Peyer's patch (tissue), 4 donors: ENCODE data around the gene UTP11. TPM values are rescaled to one million over a fixed set of nuclear protein-coding genes. Genes with fewer than 3 reads are reported as not detected.

Experiments used
- DNase-seq, 3 donors: peaks; one replicate each; pipeline ENCODE4 v3.0.0-alpha.2; 2017 to 2019
- H3K27ac ChIP-seq, 4 donors: fragments of 200-600 bp; sonication (generic); one replicate each; pipeline ENCODE4 v1.5.1; 2016 to 2019
- H3K27me3 ChIP-seq, 2 donors: fragments of 200-600 bp; sonication (generic); one replicate each; pipeline ENCODE4 v1.5.1; 2019
- H3K36me3 ChIP-seq, 3 donors: fragments of 200-600 bp; sonication (generic); one replicate each; pipeline ENCODE4 v1.5.1; 2016 to 2019
- H3K4me1 ChIP-seq, 4 donors: fragments of 200-600 bp; sonication (generic); one replicate each; pipeline ENCODE4 v1.5.1; 2016 to 2019
- H3K4me3 ChIP-seq, 4 donors: fragments of 200-600 bp; sonication (generic); 1 replicate in 3 of 4; 2 replicates in 1 of 4; pipeline ENCODE4 v1.5.1; 2016 to 2019; ENCODE audit warnings: mild to moderate bottlenecking in 1 of 4
- H3K9me3 ChIP-seq, 4 donors: fragments of 200-600 bp; sonication (generic); one replicate each; pipeline ENCODE4 v1.5.1; 2016 to 2019; ENCODE audit warnings: mild to moderate bottlenecking in 1 of 4
- POLR2A ChIP-seq, 2 donors: fragments of 450-650 bp; IDR thresholded peaks; one replicate each; pipeline ENCODE4 v1.5.1; 2017; ENCODE audit warnings: antibody characterized with exemption in 2 of 2, mild to moderate bottlenecking in 2 of 2, moderate library complexity in 2 of 2
- total RNA-seq, 4 donors: library from RNA; depleted of rRNA; stranded (reverse); fragments of >200 nt; gene quantifications; one replicate each; pipeline ENCODE4 v1.1.0, GENCODE V29; 2016
- TF ChIP-seq, protein P1 (sequence below), 6 experiments: fragments of 450-650 bp in 4 of 6; fragments of 200-600 bp in 2 of 6; sonication (generic) in 1 of 6; IDR thresholded peaks; one replicate each; pipeline ENCODE4 v1.5.1; 2017 to 2019; ENCODE audit warnings: antibody characterized with exemption in 6 of 6, mild to moderate bottlenecking in 3 of 6, moderate library complexity in 1 of 6

The UTP11 gene
- total RNA-seq, 4 donors from 2014 or later, result 8.9 to 23.1 (median 18.8) TPM

DNA sequence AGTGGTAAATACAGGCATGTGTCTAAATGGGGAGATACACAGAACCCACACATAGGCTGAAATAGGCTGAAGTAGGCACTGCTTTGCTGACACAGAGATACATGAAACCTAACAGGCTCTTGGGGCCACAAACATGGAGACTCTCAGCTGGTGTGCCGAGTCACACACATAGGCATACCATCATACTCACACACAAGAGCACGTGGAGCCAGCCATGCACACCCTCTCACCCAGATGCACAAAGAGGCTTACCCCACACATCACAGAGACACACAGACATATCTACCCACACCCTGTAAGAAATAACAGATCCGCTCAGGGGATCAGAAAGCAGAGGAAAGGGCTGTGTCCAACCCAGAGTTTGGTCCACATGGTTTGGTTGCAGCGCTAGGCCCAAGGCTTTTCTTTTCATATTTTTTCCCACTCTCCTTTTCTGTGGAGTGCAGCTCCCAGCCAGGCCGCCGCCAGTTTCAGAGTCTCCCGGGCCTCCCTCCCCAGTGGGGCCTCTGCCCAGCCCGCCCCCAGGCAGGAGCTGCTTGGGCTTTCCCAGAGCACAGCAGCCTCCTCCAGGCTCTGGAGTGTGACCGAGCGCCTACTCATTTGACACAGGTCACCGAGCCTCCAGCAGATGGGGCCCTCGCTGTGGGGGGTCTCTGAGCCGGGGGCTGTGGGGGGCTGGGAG, 38.0 kb downstream of the UTP11 start:
- TF ChIP-seq, protein P1, sequence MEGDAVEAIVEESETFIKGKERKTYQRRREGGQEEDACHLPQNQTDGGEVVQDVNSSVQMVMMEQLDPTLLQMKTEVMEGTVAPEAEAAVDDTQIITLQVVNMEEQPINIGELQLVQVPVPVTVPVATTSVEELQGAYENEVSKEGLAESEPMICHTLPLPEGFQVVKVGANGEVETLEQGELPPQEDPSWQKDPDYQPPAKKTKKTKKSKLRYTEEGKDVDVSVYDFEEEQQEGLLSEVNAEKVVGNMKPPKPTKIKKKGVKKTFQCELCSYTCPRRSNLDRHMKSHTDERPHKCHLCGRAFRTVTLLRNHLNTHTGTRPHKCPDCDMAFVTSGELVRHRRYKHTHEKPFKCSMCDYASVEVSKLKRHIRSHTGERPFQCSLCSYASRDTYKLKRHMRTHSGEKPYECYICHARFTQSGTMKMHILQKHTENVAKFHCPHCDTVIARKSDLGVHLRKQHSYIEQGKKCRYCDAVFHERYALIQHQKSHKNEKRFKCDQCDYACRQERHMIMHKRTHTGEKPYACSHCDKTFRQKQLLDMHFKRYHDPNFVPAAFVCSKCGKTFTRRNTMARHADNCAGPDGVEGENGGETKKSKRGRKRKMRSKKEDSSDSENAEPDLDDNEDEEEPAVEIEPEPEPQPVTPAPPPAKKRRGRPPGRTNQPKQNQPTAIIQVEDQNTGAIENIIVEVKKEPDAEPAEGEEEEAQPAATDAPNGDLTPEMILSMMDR (IDR thresholded peaks at IDR 0.05), result no peak
- DNase-seq, result no peak
- H3K36me3 ChIP-seq, result no peaks in the 10 kb centered on the region
- peaks cover 2 to 15% of the 10 kb centered on the region in 2 donors for H3K27me3 ChIP-seq
- H3K9me3 ChIP-seq, result no peaks in the 10 kb centered on the region
- no peak overlapping the region for H3K4me3 ChIP-seq
- H3K27ac ChIP-seq, result no peak overlapping the region
- H3K4me1 ChIP-seq, result peaks cover 0 to 17% (median 7%) of the 10 kb centered on the region in 4 donors

DNA sequence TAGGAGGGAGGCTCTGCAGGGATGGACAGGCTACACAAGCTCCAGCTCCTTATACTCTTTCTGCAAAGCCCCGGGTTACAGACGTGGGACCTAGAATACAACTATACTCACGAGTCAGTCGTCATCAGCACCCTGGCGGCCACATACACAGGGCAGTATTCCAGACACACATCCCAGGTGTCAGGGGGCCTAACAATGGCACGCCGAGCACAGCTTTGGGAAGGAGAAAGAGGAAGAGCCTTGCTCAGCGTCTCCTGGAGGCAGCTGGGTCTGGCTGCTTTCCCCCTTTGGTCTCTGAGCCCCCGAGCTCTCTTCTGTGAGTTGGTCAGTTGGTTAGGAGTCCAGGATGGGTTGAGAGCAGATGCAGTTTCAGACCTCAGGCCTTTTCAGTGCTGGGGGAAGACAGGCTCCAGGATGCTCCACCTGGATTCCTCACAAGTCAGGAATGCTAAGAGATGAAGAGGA, 38.6 kb downstream of the UTP11 start:
- TF ChIP-seq, protein P1 (IDR thresholded peaks at IDR 0.05), result no peak
- TF ChIP-seq POLR2A (IDR thresholded peaks at IDR 0.05), result no peak
- no peak overlapping the region for H3K4me3 ChIP-seq
- DNase-seq, result no peak
- H3K4me1 ChIP-seq, result peaks cover 0 to 11% (median 4%) of the 10 kb centered on the region in 4 donors
- H3K36me3 ChIP-seq, result no peaks in the 10 kb centered on the region
- H3K9me3 ChIP-seq, result no peaks in the 10 kb centered on the region
- H3K27me3 ChIP-seq, result peaks cover 0 to 12% of the 10 kb centered on the region in 2 donors
- no peak overlapping the region for H3K27ac ChIP-seq

DNA sequence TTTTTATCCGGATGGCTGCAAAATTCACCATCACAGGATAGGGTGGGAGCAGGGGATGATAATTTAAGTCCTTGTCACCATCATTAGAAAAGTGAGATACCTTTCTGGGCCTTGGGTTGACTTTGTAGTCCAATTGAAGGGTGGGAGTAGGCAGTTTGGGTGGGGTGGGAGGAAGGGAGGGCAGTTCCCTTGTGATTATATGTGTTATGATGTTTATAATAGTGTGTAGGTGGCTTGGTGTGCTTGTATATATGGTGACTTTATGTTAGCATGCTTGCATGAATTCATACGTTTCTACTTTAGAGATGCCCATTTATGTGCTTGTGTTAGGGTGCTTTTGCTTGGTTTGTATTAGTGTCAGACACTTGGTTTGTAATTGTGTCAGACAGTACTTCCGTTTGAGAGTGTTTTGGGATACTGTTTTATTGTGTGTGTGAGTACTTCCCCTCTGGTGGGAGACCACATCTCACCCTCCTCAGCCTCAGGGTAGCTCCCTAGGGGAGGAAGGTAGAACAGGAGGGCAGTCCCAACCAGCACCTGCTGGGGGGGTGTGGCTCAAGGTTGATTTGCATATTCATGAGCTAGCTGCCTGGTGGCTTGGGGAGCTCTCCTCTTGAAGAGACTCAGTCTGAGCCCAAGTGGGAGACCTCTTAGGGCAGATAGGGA, 40.3 kb downstream of the UTP11 start:
- no peak overlapping the region for H3K4me3 ChIP-seq
- H3K9me3 ChIP-seq, result no peaks in the 10 kb centered on the region
- peaks cover 0 to 4% of the 10 kb centered on the region in 2 donors for H3K27me3 ChIP-seq
- H3K27ac ChIP-seq, result no peak overlapping the region
- H3K4me1 ChIP-seq, result peaks cover 0 to 8% (median under 1%) of the 10 kb centered on the region in 4 donors
- TF ChIP-seq POLR2A (IDR thresholded peaks at IDR 0.05), result no peak
- TF ChIP-seq, protein P1 (IDR thresholded peaks at IDR 0.05), result no peak
- no peaks in the 10 kb centered on the region for H3K36me3 ChIP-seq
- DNase-seq, result peak in 2 of 3 donors; percentile 67 to 72

DNA sequence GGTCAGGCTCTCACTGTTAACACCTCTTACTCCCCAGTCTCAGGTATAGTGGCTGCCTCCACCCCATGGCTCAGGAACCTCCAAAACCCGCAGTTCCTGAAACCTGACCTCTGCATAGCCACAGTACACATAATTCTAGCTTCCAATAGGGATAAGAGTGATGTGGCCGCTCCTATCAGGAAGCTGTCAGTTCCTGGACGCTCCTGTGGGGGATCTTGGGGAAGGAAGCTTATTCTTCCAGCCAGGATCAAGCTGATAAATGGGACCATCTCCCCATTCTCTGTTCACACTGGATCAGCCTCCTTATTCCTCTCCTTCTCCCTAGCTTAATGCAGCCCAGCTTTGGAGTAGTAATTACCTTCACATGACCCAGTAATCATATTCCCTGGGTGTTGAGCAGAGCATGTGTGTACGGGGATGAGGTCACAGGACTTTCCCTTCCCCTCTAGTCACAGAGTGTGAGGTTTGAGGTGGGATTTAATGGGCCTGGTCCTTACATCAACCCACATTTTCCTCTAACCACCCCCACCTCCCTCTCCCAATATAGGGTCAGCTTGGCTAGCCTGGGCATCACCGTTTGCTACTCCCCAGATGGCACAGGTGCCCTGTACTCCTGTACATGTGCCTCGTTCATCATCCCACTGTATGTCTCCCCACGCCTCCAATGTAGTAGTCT, 41.0 kb downstream of the UTP11 start:
- Histone ChIP-seq H3K27me3 (no peaks in the 10 kb centered on the region), H3K36me3 (no peaks in the 10 kb centered on the region), H3K9me3 (no peaks in the 10 kb centered on the region), H3K4me3 (no peak overlapping the region), H3K27ac (no peak overlapping the region), H3K4me1 (peaks cover 0 to 8% (median 0%) of the 10 kb centered on the region in 4 donors)
- DNase-seq, result no peak
- no peak for TF ChIP-seq POLR2A (IDR thresholded peaks at IDR 0.05)
- TF ChIP-seq, protein P1 (IDR thresholded peaks at IDR 0.05), result no peak

DNA sequence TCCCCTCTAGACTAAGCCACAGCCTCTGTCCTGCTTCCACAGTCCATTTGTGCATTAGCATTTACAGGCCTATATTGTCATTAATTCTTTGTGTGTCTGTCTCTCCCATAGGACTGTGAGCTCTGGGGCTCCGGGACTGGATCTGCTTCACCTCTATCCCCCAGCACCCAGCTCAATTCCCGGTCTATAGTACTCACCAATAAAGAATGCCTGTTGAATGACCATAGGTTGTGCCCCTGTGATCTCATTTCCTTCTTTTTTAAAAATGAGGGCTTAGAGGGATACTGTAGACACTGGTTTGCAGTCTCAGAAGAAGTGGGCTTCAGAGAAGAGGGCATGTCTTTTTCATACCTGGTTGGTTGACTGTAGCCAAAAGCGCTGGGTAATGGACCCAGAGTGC, 42.9 kb downstream of the UTP11 start:
- Histone ChIP-seq H3K27ac (no peak overlapping the region), H3K9me3 (no peaks in the 10 kb centered on the region), H3K36me3 (no peaks in the 10 kb centered on the region), H3K4me1 (peaks cover 0 to 8% (median 0%) of the 10 kb centered on the region in 4 donors), H3K4me3 (no peak overlapping the region), H3K27me3 (no peaks in the 10 kb centered on the region)
- DNase-seq, result no peak
- TF ChIP-seq POLR2A (IDR thresholded peaks at IDR 0.05), result no peak
- TF ChIP-seq, protein P1 (IDR thresholded peaks at IDR 0.05), result no peak
